Cardiac muscle cell (in vitro differentiated cells and primary cell): ENCODE measurements around the gene ZNF768. TPM values are rescaled to one million over a fixed set of nuclear protein-coding genes. Genes with fewer than 3 reads are reported as not detected.
"Not testable (repeated sequence)": the region's sequence is repeated elsewhere in the genome, so short reads cannot be mapped to it uniquely, and the experiment has no call there.

Experiments
- DNase-seq, 2 donors: peaks; one replicate each; pipeline versions ENCODE4 v3.0.0 to v3.0.0-alpha.2; 2010 to 2017; ENCODE audit warnings: low read depth in 1 of 2, low spot score in 1 of 2
- H3K27ac ChIP-seq: fragments of 200-600 bp; sonication (generic); 2 replicates; pipeline ENCODE4 v1.5.1; 2016
- H3K27me3 ChIP-seq: fragments of 200-600 bp; sonication (generic); 2 replicates; pipeline ENCODE4 v1.6.0; 2016; ENCODE audit warnings: control low read depth
- H3K36me3 ChIP-seq: fragments of 200-600 bp; sonication (generic); 2 replicates; pipeline ENCODE4 v1.5.1; 2016; ENCODE audit warnings: control low read depth
- H3K4me1 ChIP-seq: fragments of 200-600 bp; sonication (generic); 2 replicates; pipeline ENCODE4 v1.8.1; 2017; ENCODE audit warnings: low read depth, mild to moderate bottlenecking, mixed run types
- H3K4me3 ChIP-seq: fragments of 200-600 bp; sonication (generic); 2 replicates; pipeline ENCODE4 v1.5.1; 2016; ENCODE audit warnings: mild to moderate bottlenecking
- H3K9me3 ChIP-seq: fragments of 200-600 bp; sonication (generic); 2 replicates; pipeline ENCODE4 v1.5.1; 2017; ENCODE audit warnings: low read depth, mild to moderate bottlenecking, control low read depth
- CTCF ChIP-seq: IDR thresholded peaks from 2 replicates; pipeline ENCODE4 v1.5.1; 2012; ENCODE audit warnings: low read depth, mild to moderate bottlenecking, low read length
- polyA plus RNA-seq: library from polyadenylated mRNA; unstranded; fragments of >200 nt; fragmentation: Nextera tagmentation; extraction: Ambion mirVana; gene quantifications from 2 replicates; pipeline ENCODE4 v1.2.1, GENCODE V29; 2016
- total RNA-seq: library from RNA; depleted of rRNA; stranded (reverse); fragments of >200 nt; gene quantifications from 2 replicates; pipeline ENCODE4 v1.2.3, GENCODE V29; 2016

ZNF768 gene
- total and polyA plus RNA-seq, 2 experiments from 2014 or later: 19.4 to 79.1 TPM

GRCh38 chr16:30546115-30546514 is 19.7 kb upstream of the ZNF768 start:
- no peak for DNase-seq
- peaks cover 53% of the 10 kb centered on the region for H3K4me1 ChIP-seq
- H3K9me3 ChIP-seq: no peaks in the 10 kb centered on the region
- H3K27me3 ChIP-seq: no peaks in the 10 kb centered on the region
- no peak for TF ChIP-seq CTCF
- no peak overlapping the region for H3K27ac ChIP-seq
- no peaks in the 10 kb centered on the region for H3K36me3 ChIP-seq
- no peak overlapping the region for H3K4me3 ChIP-seq

GRCh38 chr16:30543067-30543466 is 16.7 kb upstream of the ZNF768 start:
- no peak for TF ChIP-seq CTCF
- no peak overlapping the region for H3K4me3 ChIP-seq
- H3K9me3 ChIP-seq: no peaks in the 10 kb centered on the region
- no peak for DNase-seq
- H3K36me3 ChIP-seq: no peaks in the 10 kb centered on the region
- peak overlapping the region; percentile 96 for H3K27ac ChIP-seq
- H3K4me1 ChIP-seq: peaks cover 58% of the 10 kb centered on the region
- no peaks in the 10 kb centered on the region for H3K27me3 ChIP-seq

GRCh38 chr16:30541502-30542329 is 15.3 kb upstream of the ZNF768 start:
- no peaks in the 10 kb centered on the region for H3K9me3 ChIP-seq
- peak overlapping the region; percentile 96 for H3K27ac ChIP-seq
- peaks cover 58% of the 10 kb centered on the region for H3K4me1 ChIP-seq
- H3K27me3 ChIP-seq: no peaks in the 10 kb centered on the region
- no peak for TF ChIP-seq CTCF
- no peak overlapping the region for H3K4me3 ChIP-seq
- no peaks in the 10 kb centered on the region for H3K36me3 ChIP-seq
- DNase-seq: peak; percentile 59 to 75

- peak overlapping the region; percentile 96 for H3K27ac ChIP-seq
- H3K4me3 ChIP-seq, H3K9me3 ChIP-seq: not testable (repeated sequence)
Observed at GRCh38 chr16:30540916-30541464, 14.6 kb upstream of the ZNF768 start.

GRCh38 chr16:30539986-30540526 is 13.7 kb upstream of the ZNF768 start:
- peak overlapping the region; percentile 96 for H3K27ac ChIP-seq
- H3K4me3 ChIP-seq, H3K9me3 ChIP-seq, H3K36me3 ChIP-seq, H3K27me3 ChIP-seq, DNase-seq: not testable (repeated sequence)
- H3K4me1 ChIP-seq: peaks cover 56% of the 10 kb centered on the region

More at GRCh38 chr16:30540916-30541464, 14.6 kb upstream of the ZNF768 start:
- not testable (repeated sequence) for DNase-seq, H3K27me3 ChIP-seq, H3K36me3 ChIP-seq
- peaks cover 58% of the 10 kb centered on the region for H3K4me1 ChIP-seq

- Histone ChIP-seq H3K27me3 (no peaks in the 10 kb centered on the region), H3K4me3 (no peak overlapping the region), H3K36me3 (no peaks in the 10 kb centered on the region), H3K4me1 (peaks cover 48% of the 10 kb centered on the region), H3K9me3 (no peaks in the 10 kb centered on the region), H3K27ac (peak overlapping the region; percentile 96)
- no peak for TF ChIP-seq CTCF
- peak in 1 of 2 donors; percentile 65 for DNase-seq
Observed at GRCh38 chr16:30539000-30539964, 12.9 kb upstream of the ZNF768 start.

GRCh38 chr16:30536391-30537024 is 10.1 kb upstream of the ZNF768 start:
- H3K4me1 ChIP-seq: peaks cover 22% of the 10 kb centered on the region
- not testable (repeated sequence) for H3K9me3 ChIP-seq, H3K27me3 ChIP-seq, H3K4me3 ChIP-seq, DNase-seq, H3K36me3 ChIP-seq, H3K27ac ChIP-seq
